Measurements from ENCODE around the gene ATP8A1. TPM values are rescaled to one million over a fixed set of nuclear protein-coding genes. Genes with fewer than 3 reads are reported as not detected.
"Not testable (repeated sequence)": the region's sequence is repeated elsewhere in the genome, so short reads cannot be mapped to it uniquely, and the experiment has no call there.

Gene ATP8A1
- total RNA-seq, 2 donors from 2014 or later, result 18.6 to 74.0 TPM

GRCh38 chr4:42464550-42465094 lies 192.3 kb downstream of the ATP8A1 start:
- DNase-seq (ENCODE audit: low spot score), result no peak
- Histone ChIP-seq H3K27me3 (replicated peaks; ENCODE audit: insufficient read depth) (no peaks in the 10 kb centered on the region), H3K4me3 (no peak overlapping the region), H3K9me3 (no peaks in the 10 kb centered on the region), H3K27ac (no peak overlapping the region), H3K36me3 (no peaks in the 10 kb centered on the region), H3K4me1 (replicated peaks) (no peaks in the 10 kb centered on the region)
- TF ChIP-seq POLR2AphosphoS5 (IDR thresholded peaks at IDR 0.05), result no peak
- TF ChIP-seq POLR2A (IDR thresholded peaks at IDR 0.05), result no peak
- no peak for TF ChIP-seq CTCF (IDR thresholded peaks at IDR 0.05)
- WGBS, result 92% methylated on average over 8 of the region's 8 CpGs
- intact Hi-C loops (cut with DNase I), result no loop called here

GRCh38 chr4:42461216-42461615 lies 195.7 kb downstream of the ATP8A1 start:
- H3K27ac ChIP-seq; intact Hi-C loops (cut with DNase I); H3K4me3 ChIP-seq; H3K9me3 ChIP-seq; H3K27me3 ChIP-seq (replicated peaks; ENCODE audit: insufficient read depth); H3K4me1 ChIP-seq (replicated peaks); DNase-seq (ENCODE audit: low spot score); H3K36me3 ChIP-seq: not testable (repeated sequence)
- 83% methylated on average over 1 of the region's 1 CpG for WGBS

- Histone ChIP-seq H3K36me3 (no peaks in the 10 kb centered on the region), H3K9me3 (no peaks in the 10 kb centered on the region), H3K27ac (no peak overlapping the region), H3K27me3 (replicated peaks; ENCODE audit: insufficient read depth) (no peaks in the 10 kb centered on the region), H3K4me3 (no peak overlapping the region), H3K4me1 (replicated peaks) (no peaks in the 10 kb centered on the region)
- intact Hi-C loops (cut with DNase I), result no loop called here
- peak; percentile 34 for DNase-seq (ENCODE audit: low spot score)
- TF ChIP-seq POLR2AphosphoS5 (IDR thresholded peaks at IDR 0.05) (peak; percentile 59), POLR2A (IDR thresholded peaks at IDR 0.05) (no peak), CTCF (IDR thresholded peaks at IDR 0.05) (no peak)
- WGBS, result 46% methylated on average over 4 of the region's 4 CpGs
Observed at GRCh38 chr4:42460043-42460442, 196.9 kb downstream of the ATP8A1 start.

GRCh38 chr4:42458657-42459056 lies 198.2 kb downstream of the ATP8A1 start:
- no peak for DNase-seq (ENCODE audit: low spot score)
- no peaks in the 10 kb centered on the region for H3K4me1 ChIP-seq (replicated peaks)
- no peak for TF ChIP-seq CTCF (IDR thresholded peaks at IDR 0.05)
- H3K36me3 ChIP-seq, result no peaks in the 10 kb centered on the region
- no peak overlapping the region for H3K27ac ChIP-seq
- no peak overlapping the region for H3K4me3 ChIP-seq
- no peaks in the 10 kb centered on the region for H3K27me3 ChIP-seq (replicated peaks; ENCODE audit: insufficient read depth)
- no peaks in the 10 kb centered on the region for H3K9me3 ChIP-seq
- WGBS, result 56% methylated on average over 3 of the region's 3 CpGs
- intact Hi-C loops (cut with DNase I), result no loop called here

- no peaks in the 10 kb centered on the region for H3K27me3 ChIP-seq (replicated peaks; ENCODE audit: insufficient read depth)
- TF ChIP-seq POLR2A (IDR thresholded peaks at IDR 0.05) (no peak), CTCF (IDR thresholded peaks at IDR 0.05) (no peak), POLR2AphosphoS5 (IDR thresholded peaks at IDR 0.05) (no peak)
- WGBS, result 78% methylated on average over 2 of the region's 2 CpGs
- no peak overlapping the region for H3K4me3 ChIP-seq
- H3K4me1 ChIP-seq (replicated peaks), result no peaks in the 10 kb centered on the region
- intact Hi-C loops (cut with DNase I), result no loop called here
- H3K9me3 ChIP-seq, result no peaks in the 10 kb centered on the region
- no peak for DNase-seq (ENCODE audit: low spot score)
- no peaks in the 10 kb centered on the region for H3K36me3 ChIP-seq
- no peak overlapping the region for H3K27ac ChIP-seq
Observed at GRCh38 chr4:42454755-42455420, 202.0 kb downstream of the ATP8A1 start.

Data from prostate gland (tissue), 2 donors.